ENCODE results near the gene KRT15.

KRT15 gene

DNA sequence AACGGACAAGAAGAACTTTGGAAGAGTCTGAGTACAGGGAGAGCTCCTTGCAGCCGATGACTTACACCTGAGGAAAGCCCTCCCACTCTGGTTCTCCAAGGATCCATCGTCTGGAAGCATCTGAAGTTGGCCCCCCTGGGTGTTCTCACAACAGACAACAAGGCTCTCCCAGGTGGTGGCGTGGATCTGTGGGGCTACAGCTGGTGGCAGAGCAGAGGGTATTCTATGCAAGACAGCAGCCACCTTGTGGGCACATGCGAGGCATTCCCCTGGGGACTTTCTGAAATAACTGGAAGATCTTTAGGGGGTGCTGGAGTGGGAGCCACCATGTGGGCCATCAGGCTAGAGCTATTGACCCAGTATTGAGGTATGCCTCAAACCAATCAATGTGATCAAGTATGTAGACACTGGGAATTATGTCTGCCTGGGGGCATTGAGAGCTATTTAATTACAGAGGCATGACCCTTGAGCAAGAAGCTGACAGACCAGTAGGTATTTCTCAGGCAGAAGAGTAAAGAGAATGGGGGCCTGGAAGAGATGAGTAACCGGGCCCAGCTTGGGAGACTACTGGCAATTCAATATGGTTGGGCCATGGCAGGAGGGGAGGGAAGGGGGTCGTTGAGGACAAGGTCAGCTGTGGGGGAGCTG is 16.3 kb upstream of the KRT15 start:
- Histone ChIP-seq H3K27me3 (peaks cover 75% of the 10 kb centered on the region), H3K9me3 (no peaks in the 10 kb centered on the region), H3K27ac (no peak overlapping the region), H3K4me1 (ENCODE audit: control insufficient read depth in 1 of 2, insufficient read depth in 1 of 2, low read depth in 1 of 2, low read length in 1 of 2) (no peaks in the 10 kb centered on the region), H3K36me3 (no peaks in the 10 kb centered on the region), H3K4me3 (ENCODE audit: low read depth in 1 of 2, low read length in 1 of 2) (no peak overlapping the region)
- TF ChIP-seq, protein P1, sequence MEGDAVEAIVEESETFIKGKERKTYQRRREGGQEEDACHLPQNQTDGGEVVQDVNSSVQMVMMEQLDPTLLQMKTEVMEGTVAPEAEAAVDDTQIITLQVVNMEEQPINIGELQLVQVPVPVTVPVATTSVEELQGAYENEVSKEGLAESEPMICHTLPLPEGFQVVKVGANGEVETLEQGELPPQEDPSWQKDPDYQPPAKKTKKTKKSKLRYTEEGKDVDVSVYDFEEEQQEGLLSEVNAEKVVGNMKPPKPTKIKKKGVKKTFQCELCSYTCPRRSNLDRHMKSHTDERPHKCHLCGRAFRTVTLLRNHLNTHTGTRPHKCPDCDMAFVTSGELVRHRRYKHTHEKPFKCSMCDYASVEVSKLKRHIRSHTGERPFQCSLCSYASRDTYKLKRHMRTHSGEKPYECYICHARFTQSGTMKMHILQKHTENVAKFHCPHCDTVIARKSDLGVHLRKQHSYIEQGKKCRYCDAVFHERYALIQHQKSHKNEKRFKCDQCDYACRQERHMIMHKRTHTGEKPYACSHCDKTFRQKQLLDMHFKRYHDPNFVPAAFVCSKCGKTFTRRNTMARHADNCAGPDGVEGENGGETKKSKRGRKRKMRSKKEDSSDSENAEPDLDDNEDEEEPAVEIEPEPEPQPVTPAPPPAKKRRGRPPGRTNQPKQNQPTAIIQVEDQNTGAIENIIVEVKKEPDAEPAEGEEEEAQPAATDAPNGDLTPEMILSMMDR (IDR thresholded peaks at IDR 0.05) = no peak

DNA sequence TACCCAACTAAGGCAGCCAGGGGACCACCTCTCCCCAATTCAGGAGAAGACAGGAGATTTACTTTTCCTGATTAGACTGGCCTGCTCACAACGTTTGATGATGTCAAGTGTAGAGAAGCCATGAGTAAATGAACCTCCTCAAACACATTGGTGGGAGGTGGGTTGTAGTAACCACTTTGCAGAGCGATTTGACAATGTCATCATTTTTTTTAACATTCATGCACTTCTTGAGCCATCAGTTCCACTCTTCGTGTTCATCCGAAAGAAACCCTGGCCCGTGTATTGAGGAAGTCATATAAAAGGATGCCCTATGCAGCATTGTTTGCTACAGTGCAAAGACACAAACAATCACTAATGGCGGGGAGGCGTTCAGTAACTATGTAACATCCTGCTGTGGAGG is 14.9 kb upstream of the KRT15 start:
- Histone ChIP-seq H3K27ac (no peak overlapping the region), H3K4me3 (ENCODE audit: low read depth in 1 of 2, low read length in 1 of 2) (no peak overlapping the region), H3K9me3 (no peaks in the 10 kb centered on the region), H3K4me1 (ENCODE audit: control insufficient read depth in 1 of 2, insufficient read depth in 1 of 2, low read depth in 1 of 2, low read length in 1 of 2) (no peaks in the 10 kb centered on the region), H3K27me3 (peaks cover 90% of the 10 kb centered on the region), H3K36me3 (no peaks in the 10 kb centered on the region)
- TF ChIP-seq, protein P1 (IDR thresholded peaks at IDR 0.05) = no peak

DNA sequence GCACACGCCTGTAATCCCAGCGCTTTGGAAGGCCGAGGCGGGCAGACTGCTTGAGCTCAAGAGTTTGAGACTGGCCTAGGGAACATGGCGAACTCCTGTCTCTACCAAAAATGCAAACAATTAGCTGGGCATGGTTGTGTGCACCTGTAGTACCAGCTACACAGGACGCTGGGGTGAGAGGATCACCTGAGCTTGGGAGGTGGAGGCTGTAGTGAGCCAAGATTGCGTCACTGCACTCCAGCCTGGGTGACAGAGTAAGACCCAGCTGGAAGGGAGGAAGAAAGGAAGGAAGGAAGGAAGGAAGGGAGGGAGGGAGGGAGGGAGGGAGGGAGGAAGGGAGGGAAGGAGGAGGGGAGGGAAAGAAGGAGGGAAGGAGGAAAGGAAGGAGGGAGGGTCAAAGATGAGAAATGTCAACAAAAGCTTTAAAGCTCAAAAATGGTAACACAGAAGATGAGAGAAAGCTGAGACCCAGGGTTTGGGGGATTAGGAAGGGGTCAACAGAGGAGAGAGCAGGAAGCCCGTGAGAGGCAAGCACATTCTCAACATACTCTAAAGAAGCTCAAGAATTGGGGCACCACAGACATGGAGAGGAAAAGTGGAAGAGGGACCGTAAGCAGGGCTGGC is 14.4 kb upstream of the KRT15 start:
- TF ChIP-seq, protein P1 (IDR thresholded peaks at IDR 0.05) = no peak
- H3K36me3 ChIP-seq = no peaks in the 10 kb centered on the region
- no peak overlapping the region for H3K27ac ChIP-seq
- no peak overlapping the region for H3K4me3 ChIP-seq (ENCODE audit: low read depth in 1 of 2, low read length in 1 of 2)
- H3K4me1 ChIP-seq (ENCODE audit: control insufficient read depth in 1 of 2, insufficient read depth in 1 of 2, low read depth in 1 of 2, low read length in 1 of 2) = peaks cover 0 to under 1% of the 10 kb centered on the region in 2 experiments
- no peaks in the 10 kb centered on the region for H3K9me3 ChIP-seq
- H3K27me3 ChIP-seq = peaks cover 95% of the 10 kb centered on the region

DNA sequence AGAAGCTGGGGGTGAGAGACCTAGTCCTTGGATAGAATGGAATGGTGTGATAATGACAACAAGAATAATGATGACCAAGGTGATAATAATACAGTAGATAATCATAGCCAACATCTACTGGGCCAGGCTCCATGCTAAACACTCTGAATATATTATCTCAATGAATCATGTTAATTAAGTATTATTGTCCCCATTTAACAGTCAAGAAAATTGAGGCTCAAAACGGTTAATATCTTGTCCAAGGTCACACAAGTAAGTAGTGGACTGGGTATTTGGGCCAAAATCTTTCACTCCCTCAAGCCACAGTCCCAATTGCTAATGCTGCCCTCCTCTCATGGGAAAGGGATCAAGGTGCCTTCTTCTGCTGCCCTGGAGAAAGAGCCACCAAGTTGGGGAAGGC is 13.3 kb upstream of the KRT15 start:
- H3K4me3 ChIP-seq (ENCODE audit: low read depth in 1 of 2, low read length in 1 of 2) = no peak overlapping the region
- no peaks in the 10 kb centered on the region for H3K9me3 ChIP-seq
- no peak overlapping the region for H3K27ac ChIP-seq
- TF ChIP-seq, protein P1 (IDR thresholded peaks at IDR 0.05) = no peak
- H3K27me3 ChIP-seq = peaks cover 99% of the 10 kb centered on the region
- H3K36me3 ChIP-seq = no peaks in the 10 kb centered on the region
- H3K4me1 ChIP-seq (ENCODE audit: control insufficient read depth in 1 of 2, insufficient read depth in 1 of 2, low read depth in 1 of 2, low read length in 1 of 2) = peaks cover 0 to 10% of the 10 kb centered on the region in 2 experiments

DNA sequence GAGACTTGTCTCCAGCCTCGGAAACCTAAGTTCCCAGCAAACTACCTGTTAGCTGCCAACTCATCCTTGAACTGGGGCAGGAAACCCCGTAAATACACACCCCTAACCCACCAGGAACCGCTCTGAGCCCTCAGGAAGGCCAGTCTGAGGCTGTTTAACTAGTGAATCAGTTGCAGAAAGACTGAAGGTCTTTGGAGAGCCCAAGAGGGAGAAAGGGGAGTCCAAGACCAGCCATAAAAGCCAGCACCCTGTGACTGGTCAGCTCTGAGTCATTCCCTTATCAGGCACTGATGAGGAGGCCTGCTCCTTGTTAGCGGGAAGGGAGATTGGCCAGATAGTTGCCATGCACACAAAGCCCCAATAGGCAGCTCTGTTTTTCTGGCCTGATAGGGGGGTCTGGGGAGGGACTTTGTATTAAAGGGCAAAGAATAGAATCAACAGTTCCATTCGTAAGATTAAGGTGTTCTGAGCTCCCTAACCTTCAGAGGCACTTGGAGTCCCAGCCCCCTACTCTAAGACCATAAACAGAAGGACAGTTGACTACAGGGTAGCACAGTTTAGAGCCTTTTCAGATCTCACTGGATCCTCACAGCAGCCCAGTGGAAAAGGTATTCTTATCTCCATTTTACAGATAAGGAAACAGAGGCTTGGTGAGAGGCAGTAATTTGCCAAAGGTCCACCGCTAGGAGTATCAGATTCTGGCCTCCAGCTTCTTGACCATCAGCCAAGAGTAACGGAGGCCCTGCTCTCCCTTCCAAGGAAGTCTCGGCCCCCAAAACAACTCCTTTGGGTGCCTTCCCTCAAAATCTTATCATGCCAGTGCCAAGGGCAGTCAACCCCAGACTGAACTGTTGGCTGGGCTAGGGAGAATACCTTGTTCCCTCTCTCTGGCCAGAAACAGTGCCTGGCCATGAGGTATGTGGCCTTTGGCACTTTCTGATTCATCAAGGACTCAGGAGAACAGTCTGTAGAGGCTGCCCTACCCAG is 11.7 kb upstream of the KRT15 start:
- H3K9me3 ChIP-seq = no peaks in the 10 kb centered on the region
- TF ChIP-seq, protein P1 (IDR thresholded peaks at IDR 0.05) = no peak
- no peak overlapping the region for H3K4me3 ChIP-seq (ENCODE audit: low read depth in 1 of 2, low read length in 1 of 2)
- peaks cover 0 to 10% of the 10 kb centered on the region in 2 experiments for H3K4me1 ChIP-seq (ENCODE audit: control insufficient read depth in 1 of 2, insufficient read depth in 1 of 2, low read depth in 1 of 2, low read length in 1 of 2)
- H3K36me3 ChIP-seq = no peaks in the 10 kb centered on the region
- H3K27ac ChIP-seq = no peak overlapping the region
- peaks cover 99% of the 10 kb centered on the region for H3K27me3 ChIP-seq
